ENCODE measurements around the gene METTL13.

DNA sequence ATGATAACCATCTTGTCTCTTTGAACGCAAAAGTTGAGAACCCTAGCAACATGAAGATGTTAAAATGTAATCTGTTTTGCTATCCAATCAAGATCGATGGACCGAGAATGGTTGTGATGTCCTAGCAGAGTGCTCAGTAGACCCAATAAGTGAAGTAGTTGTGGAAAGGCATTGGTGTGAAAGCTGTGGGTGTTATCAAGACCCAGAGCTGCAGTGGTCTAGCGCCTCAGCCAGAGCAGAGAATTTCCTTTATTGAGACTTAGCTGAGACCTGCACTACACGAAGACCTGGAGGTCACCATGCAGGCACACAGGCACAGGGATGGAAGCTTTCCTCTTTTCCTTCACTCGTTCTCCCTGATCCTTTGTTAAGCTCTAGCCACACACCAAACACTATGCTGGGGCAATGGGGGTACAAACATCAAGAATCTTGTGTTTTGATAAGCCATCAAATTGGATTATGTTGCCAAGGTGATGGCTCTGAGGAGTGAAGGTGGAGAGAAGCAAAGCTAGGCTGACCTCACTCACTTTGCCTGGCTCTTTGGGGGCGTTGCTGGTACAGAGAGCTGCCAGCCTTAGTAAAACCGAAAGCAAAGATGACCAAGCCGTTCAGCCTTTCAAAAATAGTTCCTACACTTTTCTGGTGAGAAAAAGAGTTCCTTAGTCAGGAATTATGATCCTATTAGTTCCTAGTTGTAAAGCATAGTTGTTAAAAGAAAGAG lies 24.1 kb downstream of the METTL13 start:
- no peak for TF ChIP-seq YY1 (tag by site-specific recombination; IDR thresholded peaks at IDR 0.05)
- TF ChIP-seq, protein P1, sequence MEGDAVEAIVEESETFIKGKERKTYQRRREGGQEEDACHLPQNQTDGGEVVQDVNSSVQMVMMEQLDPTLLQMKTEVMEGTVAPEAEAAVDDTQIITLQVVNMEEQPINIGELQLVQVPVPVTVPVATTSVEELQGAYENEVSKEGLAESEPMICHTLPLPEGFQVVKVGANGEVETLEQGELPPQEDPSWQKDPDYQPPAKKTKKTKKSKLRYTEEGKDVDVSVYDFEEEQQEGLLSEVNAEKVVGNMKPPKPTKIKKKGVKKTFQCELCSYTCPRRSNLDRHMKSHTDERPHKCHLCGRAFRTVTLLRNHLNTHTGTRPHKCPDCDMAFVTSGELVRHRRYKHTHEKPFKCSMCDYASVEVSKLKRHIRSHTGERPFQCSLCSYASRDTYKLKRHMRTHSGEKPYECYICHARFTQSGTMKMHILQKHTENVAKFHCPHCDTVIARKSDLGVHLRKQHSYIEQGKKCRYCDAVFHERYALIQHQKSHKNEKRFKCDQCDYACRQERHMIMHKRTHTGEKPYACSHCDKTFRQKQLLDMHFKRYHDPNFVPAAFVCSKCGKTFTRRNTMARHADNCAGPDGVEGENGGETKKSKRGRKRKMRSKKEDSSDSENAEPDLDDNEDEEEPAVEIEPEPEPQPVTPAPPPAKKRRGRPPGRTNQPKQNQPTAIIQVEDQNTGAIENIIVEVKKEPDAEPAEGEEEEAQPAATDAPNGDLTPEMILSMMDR (tag by site-specific recombination; IDR thresholded peaks at IDR 0.05), result no peak

Data from HEK293 (cell line).